Spleen (tissue), 11 donors: ENCODE results near the gene RAP2C. TPM values are rescaled to one million over a fixed set of nuclear protein-coding genes. Genes with fewer than 3 reads are reported as not detected.

ENCODE experiments used
- DNase-seq: peaks from one replicate; pipeline ENCODE4 v3.0.0-alpha.2; 2020
- H3K27ac ChIP-seq, 8 donors: fragments of 200-600 bp; sonication (generic) in 7 of 8; 1 replicate in 4 of 8; 2 replicates in 4 of 8; pipeline versions ENCODE4 v1.5.0 to v1.8.0; 2016 to 2021; ENCODE audit warnings: inconsistent platforms in 4 of 8, mild to moderate bottlenecking in 4 of 8, moderate library complexity in 1 of 8
- H3K27me3 ChIP-seq, 7 donors: fragments of 200-600 bp; sonication (generic) in 6 of 7; replicated peaks in 1 of 7; 1 replicate in 4 of 7; 2 replicates in 3 of 7; pipeline versions ENCODE4 v1.5.0 to v1.8.0; 2016 to 2021; ENCODE audit warnings: inconsistent platforms in 3 of 7, mild to moderate bottlenecking in 1 of 7
- H3K36me3 ChIP-seq, 6 donors: fragments of 200-600 bp; sonication (generic) in 5 of 6; 1 replicate in 4 of 6; 2 replicates in 2 of 6; pipeline versions ENCODE4 v1.5.0 to v1.8.0; 2016 to 2021; ENCODE audit warnings: inconsistent platforms in 2 of 6
- H3K4me1 ChIP-seq, 6 donors: fragments of 200-600 bp; sonication (generic) in 5 of 6; 1 replicate in 3 of 6; 2 replicates in 3 of 6; pipeline versions ENCODE4 v1.5.0 to v1.8.0; 2016 to 2021; ENCODE audit warnings: inconsistent platforms in 3 of 6
- H3K4me3 ChIP-seq, 8 donors: fragments of 200-600 bp; sonication (generic) in 7 of 8; 1 replicate in 4 of 8; 2 replicates in 4 of 8; pipeline versions ENCODE4 v1.5.0 to v1.8.0; 2016 to 2021; ENCODE audit warnings: inconsistent platforms in 4 of 8, mild to moderate bottlenecking in 4 of 8, moderate library complexity in 2 of 8
- H3K9me3 ChIP-seq, 8 donors: fragments of 200-600 bp; sonication (generic) in 7 of 8; 1 replicate in 4 of 8; 2 replicates in 4 of 8; pipeline versions ENCODE4 v1.5.0 to v1.8.0; 2016 to 2021; ENCODE audit warnings: inconsistent platforms in 4 of 8
- POLR2A ChIP-seq, 3 donors: fragments of 450-650 bp; IDR thresholded peaks; one replicate each; pipeline ENCODE4 v1.5.1; 2017; ENCODE audit warnings: antibody characterized with exemption in 3 of 3, mild to moderate bottlenecking in 1 of 3
- POLR2AphosphoS5 ChIP-seq, 3 donors: sonication (generic); formaldehyde crosslinking; IDR thresholded peaks; one replicate each; pipeline ENCODE4 v1.5.1; 2017; ENCODE audit warnings: antibody characterized with exemption in 3 of 3
- WGBS, 5 donors: extraction: QIAGEN DNeasy Blood & Tissue Kit in 3 of 5; methylation state at CpG; one replicate each; pipeline versions ENCODE4 v1.1.5 to v1.1.7; 2013 to 2018; 5-methylcytosine and 5-hydroxymethylcytosine counted together
- intact Hi-C: fragments of 100-400 bp; cut with DNase I; formaldehyde crosslinking; loops from one replicate; pipeline ENCODE4 v1.15.0; 2023; ENCODE audit warnings: low total_unique reads
- polyA plus RNA-seq, 3 donors: library from polyadenylated mRNA; stranded (reverse); fragments of 200-250 nt; gene quantifications; one replicate each; pipeline ENCODE4 v1.2.1, GENCODE V29; 2013
- total RNA-seq, 7 donors: library from RNA; depleted of rRNA in 3 of 7; stranded (reverse); fragments of >200 nt in 3 of 7; fragmentation: NEBNext Ultra II Directional in 4 of 7; extraction: Animal tissue kit (Norgen Biotek cat#: 25700) in 4 of 7; gene quantifications; one replicate each; pipeline versions ENCODE4 v1.1.0 to v1.2.1, GENCODE V29; 2016 to 2021
- TF ChIP-seq, protein P1 (sequence below), 11 experiments: fragments of 200-600 bp in 7 of 11; fragments of 450-650 bp in 4 of 11; sonication (generic) in 4 of 11; IDR thresholded peaks in 8 of 11; conservative IDR thresholded peaks in 3 of 11; 1 replicate in 7 of 11; 2 replicates in 4 of 11; pipeline versions ENCODE4 v1.4.0 to v1.8.0; 2016 to 2021; ENCODE audit warnings: antibody characterized with exemption in 11 of 11, inconsistent platforms in 4 of 11, mild to moderate bottlenecking in 1 of 11
- donor health status: healthy with polysubstance abuse.
- donor health status: DM: no; HTN: no; CAD: no; lungs with moderate emphysema.
- donor health status: DM: no; HTN: no; CAD: no.
- donor health status: Bipolar disorder and iron deficiency.
- donor health status: healthy.
- donor health status: DM: no; HTN: no; CAD: no.
- donor health status: DM: yes; HTN: yes; CAD: no.

Gene RAP2C
- total and polyA plus RNA-seq, 10 donors: 22.5 to 38.5 (median 28.9) TPM

DNA sequence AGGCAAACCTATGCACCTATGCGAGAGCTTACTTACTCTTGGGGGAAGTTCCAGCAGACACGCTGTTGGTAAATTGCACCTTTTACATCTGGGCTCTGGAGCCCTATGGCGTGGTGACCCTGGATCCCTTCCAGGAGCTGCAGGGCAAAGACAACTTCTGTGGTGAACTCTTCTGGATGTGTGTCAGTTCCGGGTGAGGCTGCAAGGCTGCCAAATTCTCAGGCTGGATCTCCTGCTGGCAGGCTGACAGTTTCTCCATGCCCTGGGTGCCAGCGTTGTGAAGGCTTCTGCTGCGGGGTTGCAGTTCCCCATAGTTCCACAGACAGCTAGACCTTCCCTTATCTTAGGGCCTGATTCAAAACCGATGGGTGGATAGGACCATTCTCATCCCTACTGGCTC, 37.9 kb downstream of the RAP2C start:
- Histone ChIP-seq H3K4me3 (no peak overlapping the region), H3K27me3 (peaks cover 0 to 4% (median 0%) of the 10 kb centered on the region in 7 donors), H3K9me3 (no peaks in the 10 kb centered on the region), H3K27ac (no peak overlapping the region), H3K4me1 (no peaks in the 10 kb centered on the region), H3K36me3 (no peaks in the 10 kb centered on the region)
- no peak for DNase-seq
- 66 to 82% (median 79%) methylated on average over 4 to 7 of the region's 7 CpGs for WGBS, 5 donors
- TF ChIP-seq, protein P1, sequence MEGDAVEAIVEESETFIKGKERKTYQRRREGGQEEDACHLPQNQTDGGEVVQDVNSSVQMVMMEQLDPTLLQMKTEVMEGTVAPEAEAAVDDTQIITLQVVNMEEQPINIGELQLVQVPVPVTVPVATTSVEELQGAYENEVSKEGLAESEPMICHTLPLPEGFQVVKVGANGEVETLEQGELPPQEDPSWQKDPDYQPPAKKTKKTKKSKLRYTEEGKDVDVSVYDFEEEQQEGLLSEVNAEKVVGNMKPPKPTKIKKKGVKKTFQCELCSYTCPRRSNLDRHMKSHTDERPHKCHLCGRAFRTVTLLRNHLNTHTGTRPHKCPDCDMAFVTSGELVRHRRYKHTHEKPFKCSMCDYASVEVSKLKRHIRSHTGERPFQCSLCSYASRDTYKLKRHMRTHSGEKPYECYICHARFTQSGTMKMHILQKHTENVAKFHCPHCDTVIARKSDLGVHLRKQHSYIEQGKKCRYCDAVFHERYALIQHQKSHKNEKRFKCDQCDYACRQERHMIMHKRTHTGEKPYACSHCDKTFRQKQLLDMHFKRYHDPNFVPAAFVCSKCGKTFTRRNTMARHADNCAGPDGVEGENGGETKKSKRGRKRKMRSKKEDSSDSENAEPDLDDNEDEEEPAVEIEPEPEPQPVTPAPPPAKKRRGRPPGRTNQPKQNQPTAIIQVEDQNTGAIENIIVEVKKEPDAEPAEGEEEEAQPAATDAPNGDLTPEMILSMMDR (IDR thresholded peaks at IDR 0.05 in 8 of 11, conservative IDR thresholded peaks at IDR 0.05 in 3 of 11): no peak
- TF ChIP-seq POLR2AphosphoS5 (IDR thresholded peaks at IDR 0.05) (no peak), POLR2A (IDR thresholded peaks at IDR 0.05) (no peak)
- intact Hi-C loops: no loop called here

DNA sequence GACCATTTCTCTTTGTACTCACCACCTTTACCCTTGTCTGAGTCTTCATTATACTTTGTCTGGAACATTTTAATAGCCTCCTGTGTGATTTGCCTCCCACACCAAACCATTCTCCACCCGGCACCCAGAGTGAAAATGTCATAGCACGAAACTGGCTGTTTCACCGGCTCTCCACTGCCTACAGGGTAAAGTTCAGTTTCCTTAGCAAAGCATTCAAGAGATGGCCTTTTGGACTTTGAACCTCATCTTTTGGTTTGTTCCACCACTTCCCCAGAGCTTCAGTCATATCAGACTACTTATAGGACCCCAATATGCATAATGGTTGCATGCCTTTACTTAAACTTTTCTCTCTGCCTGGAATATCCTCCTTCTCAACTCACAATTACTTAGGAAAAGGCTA, 38.3 kb downstream of the RAP2C start:
- H3K27me3 ChIP-seq: peaks cover 0 to 4% (median 0%) of the 10 kb centered on the region in 7 donors
- intact Hi-C loops: no loop called here
- no peak overlapping the region for H3K27ac ChIP-seq
- no peaks in the 10 kb centered on the region for H3K9me3 ChIP-seq
- DNase-seq: no peak
- TF ChIP-seq POLR2AphosphoS5 (IDR thresholded peaks at IDR 0.05) (no peak), POLR2A (IDR thresholded peaks at IDR 0.05) (no peak)
- TF ChIP-seq, protein P1 (IDR thresholded peaks at IDR 0.05 in 8 of 11, conservative IDR thresholded peaks at IDR 0.05 in 3 of 11): no peak
- H3K4me1 ChIP-seq: no peaks in the 10 kb centered on the region
- no peak overlapping the region for H3K4me3 ChIP-seq
- H3K36me3 ChIP-seq: no peaks in the 10 kb centered on the region
- WGBS, 5 donors: 93 to 97% (median 94%) methylated on average over 3 of the region's 3 CpGs

DNA sequence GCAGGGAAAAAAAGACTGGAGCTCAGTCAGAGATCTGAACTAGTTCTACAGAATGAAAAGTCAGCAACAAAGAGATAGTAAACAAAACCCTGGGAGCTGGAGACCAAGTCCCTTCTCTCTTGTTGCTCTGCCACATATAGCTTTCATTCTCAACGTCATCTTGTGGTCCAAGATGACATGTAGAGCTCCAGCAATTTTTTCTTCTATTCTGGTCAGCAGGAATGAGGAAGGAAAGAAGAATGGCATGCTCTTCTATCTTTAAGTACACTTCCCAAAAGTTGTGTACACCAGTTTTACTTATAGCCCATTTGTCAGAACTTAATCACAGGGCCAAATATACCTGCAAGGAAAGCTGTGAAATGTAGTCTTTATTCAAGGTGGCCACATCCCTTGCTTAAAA, 45.6 kb downstream of the RAP2C start:
- TF ChIP-seq, protein P1 (IDR thresholded peaks at IDR 0.05 in 8 of 11, conservative IDR thresholded peaks at IDR 0.05 in 3 of 11): no peak
- TF ChIP-seq POLR2A (IDR thresholded peaks at IDR 0.05) (no peak), POLR2AphosphoS5 (IDR thresholded peaks at IDR 0.05) (no peak)
- intact Hi-C loops: no loop called here
- H3K4me1 ChIP-seq: no peaks in the 10 kb centered on the region
- no peak for DNase-seq
- no peaks in the 10 kb centered on the region for H3K9me3 ChIP-seq
- no peak overlapping the region for H3K4me3 ChIP-seq
- H3K27ac ChIP-seq: no peak overlapping the region
- peaks cover 0 to 4% (median 0%) of the 10 kb centered on the region in 7 donors for H3K27me3 ChIP-seq
- WGBS, 5 donors: 25 to 55% (median 33%) methylated on average over 1 of the region's 1 CpG
- H3K36me3 ChIP-seq: no peaks in the 10 kb centered on the region

DNA sequence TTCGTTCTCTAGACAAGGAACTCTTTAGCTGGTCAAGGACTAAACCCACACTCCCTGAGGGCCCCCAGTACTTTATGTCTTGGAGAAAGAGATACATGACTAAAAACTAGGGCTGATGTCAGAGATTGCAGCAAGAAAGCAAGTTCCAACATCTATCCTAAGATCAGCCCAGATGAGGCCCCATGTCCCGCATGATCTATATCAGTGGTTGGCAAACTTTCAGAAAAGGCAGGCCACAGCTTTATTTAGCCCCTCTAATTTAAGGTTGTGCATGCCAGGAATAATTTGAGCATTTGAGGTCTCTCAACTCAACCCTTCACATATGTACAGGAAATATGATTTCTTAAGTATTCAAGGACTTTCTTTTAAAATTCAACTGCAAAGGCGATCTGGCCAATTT, 47.4 kb downstream of the RAP2C start:
- H3K27me3 ChIP-seq: peaks cover 0 to 4% (median 0%) of the 10 kb centered on the region in 7 donors

More for the DNA sequence above, 47.4 kb downstream of the RAP2C start:
- H3K36me3 ChIP-seq: no peaks in the 10 kb centered on the region
- no peak overlapping the region for H3K27ac ChIP-seq
- H3K4me1 ChIP-seq: no peaks in the 10 kb centered on the region
- no peak overlapping the region for H3K4me3 ChIP-seq
- WGBS, 5 donors: 68 to 93% (median 83%) methylated on average over 3 of the region's 3 CpGs
- TF ChIP-seq POLR2A (IDR thresholded peaks at IDR 0.05): no peak
- no peak for TF ChIP-seq POLR2AphosphoS5 (IDR thresholded peaks at IDR 0.05)
- TF ChIP-seq, protein P1 (IDR thresholded peaks at IDR 0.05 in 8 of 11, conservative IDR thresholded peaks at IDR 0.05 in 3 of 11): no peak
- no peaks in the 10 kb centered on the region for H3K9me3 ChIP-seq
- no peak for DNase-seq
- intact Hi-C loops: no loop called here
